HTR-8/SVneo (cell line): Measurements from ENCODE around the gene DDX56.
"Not testable (repeated sequence)": the region's sequence is repeated elsewhere in the genome, so short reads cannot be mapped to it uniquely, and the experiment has no call there.

Source experiments
- DNase-seq: peaks from one replicate; pipeline ENCODE4 v3.0.0; 2011; ENCODE audit warnings: low spot score, mixed read lengths; ENCODE audit not compliant: insufficient read length
- FAIRE-seq: peaks from 2 replicates; lab custom pipeline; 2011; peaks lifted over from hg19 to GRCh38; lab: Jason Lieb, UNC

The DDX56 gene

DNA sequence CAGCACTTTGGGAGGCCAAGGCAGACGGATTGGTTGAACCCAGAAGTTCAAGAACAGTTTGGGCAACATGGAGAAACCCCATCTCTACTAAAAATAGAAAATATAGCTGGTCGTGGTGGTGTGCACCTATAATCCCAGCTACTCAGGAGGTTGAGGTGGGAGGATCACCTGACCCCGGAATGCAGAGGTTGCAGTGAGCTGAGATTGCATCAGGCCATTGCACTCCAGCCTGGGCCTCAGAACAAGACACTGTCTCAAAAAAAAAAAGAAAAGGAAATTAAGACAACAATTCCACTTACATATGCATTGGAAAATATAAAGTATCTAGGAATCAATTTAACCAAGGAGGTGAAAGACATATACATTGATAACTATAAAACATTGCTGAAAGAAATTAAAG is 25.5 kb upstream of the DDX56 start:
- no peak for DNase-seq
- no peak for FAIRE-seq

DNA sequence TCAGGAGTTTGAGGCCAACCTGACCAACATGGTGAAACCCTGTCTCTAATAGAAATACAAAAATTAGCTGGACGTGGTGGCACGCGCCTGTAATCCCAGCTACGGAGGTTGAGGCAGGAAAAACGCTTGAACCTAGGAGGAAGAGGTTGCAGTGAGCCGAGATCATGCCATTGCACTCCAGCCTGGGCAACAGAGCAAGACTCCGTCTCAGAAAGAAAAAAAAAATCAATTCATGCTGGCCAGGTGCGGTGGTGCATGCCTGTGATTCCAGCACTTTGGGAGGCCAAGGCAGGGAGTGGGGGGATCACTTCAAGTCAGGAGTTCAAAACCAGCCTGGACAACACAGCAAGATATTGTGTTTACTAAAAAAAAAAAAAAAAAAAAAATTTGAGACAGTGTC is 23.5 kb upstream of the DDX56 start:
- not testable (repeated sequence) for DNase-seq, FAIRE-seq

DNA sequence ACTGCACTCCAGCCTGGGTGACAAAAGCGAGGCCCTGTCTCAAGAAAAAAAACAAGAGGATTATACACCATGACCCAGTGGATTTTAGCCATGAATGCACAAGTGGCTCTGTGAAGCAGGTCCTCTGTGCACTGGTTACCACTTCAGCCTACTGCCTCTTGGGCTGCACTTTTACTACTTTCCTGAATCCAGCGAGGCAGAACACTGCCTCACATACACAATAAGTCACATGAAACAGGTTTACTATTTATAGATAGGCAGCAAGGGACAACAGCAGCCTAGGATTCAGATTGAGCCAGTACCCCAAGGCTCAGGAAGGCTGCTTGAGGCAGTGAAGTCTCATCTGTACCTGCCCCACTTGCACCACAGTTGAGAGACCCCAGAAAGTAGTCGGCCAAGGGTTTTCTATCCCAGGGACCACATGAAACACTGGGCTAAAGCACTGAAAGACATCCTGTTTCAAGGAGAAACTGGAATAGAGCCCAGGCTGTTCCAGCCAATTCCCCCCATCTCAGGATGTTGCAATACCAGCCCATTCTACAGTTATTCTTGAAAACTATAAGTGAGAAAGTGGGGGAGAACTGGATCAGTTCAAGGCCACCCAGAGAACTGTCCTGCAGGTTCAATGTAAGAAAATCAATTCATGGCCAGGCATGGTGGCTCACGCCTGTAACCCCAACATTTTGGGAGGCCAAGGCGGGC is 22.4 kb upstream of the DDX56 start:
- no peak for DNase-seq
- no peak for FAIRE-seq

DNA sequence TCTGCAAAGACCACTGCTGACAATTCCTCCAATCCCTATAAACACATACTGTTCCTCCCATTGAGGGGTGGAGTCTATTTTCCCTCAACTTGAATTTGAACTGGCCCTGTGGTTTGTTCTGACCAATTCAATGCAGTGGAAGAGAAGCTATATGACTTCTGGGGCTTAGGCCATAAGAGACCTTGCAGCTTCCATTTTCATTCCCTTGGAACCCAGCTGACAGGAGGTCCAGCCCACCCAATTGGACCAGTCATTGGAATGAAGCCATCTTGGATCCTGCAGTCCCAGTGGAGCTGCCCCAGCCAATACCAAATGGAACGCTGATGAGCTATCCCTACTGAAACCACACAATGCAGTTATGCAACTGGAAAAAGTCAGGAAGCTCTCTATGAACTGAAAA is 17.2 kb upstream of the DDX56 start:
- DNase-seq = no peak
- no peak for FAIRE-seq

DNA sequence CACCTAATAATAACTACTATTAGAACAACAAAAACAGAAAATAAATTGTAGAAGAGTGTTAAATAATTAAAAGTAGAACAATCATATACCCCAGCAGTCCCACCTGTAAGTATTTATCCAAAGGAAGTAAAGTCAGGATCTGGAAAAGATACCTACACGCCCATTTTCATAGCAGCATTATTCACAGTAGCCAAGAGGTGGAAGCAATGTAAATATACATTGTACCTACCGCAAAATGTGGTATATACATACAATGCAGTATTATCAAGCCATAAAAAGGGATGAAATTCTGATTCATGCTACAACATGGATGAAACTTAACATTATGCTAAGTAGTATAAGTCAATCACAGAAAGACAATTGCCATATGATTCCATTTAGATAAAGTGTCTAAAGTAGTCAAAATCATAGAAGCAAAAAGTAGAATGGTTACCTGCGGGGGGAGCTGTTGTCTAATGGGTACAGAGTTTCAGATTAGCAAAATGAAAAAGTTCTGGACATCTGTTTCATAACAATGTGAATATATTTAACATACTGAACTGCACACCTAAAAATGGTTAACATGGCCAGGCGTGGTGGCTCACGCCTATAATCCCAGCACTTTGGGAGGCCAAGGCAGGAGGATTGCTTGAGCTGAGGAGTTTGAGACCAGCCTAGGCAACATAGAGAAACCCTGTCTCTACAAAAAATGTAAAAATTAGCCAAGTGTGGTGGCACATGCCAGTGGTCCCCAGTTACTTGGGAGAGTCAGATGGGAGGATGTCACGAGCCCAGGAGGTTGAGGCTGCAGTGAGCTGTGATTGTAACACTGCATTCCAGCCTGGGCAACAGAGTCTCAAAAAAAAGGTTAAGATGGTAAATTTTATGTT is 14.4 kb upstream of the DDX56 start:
- no peak for FAIRE-seq
- no peak for DNase-seq

DNA sequence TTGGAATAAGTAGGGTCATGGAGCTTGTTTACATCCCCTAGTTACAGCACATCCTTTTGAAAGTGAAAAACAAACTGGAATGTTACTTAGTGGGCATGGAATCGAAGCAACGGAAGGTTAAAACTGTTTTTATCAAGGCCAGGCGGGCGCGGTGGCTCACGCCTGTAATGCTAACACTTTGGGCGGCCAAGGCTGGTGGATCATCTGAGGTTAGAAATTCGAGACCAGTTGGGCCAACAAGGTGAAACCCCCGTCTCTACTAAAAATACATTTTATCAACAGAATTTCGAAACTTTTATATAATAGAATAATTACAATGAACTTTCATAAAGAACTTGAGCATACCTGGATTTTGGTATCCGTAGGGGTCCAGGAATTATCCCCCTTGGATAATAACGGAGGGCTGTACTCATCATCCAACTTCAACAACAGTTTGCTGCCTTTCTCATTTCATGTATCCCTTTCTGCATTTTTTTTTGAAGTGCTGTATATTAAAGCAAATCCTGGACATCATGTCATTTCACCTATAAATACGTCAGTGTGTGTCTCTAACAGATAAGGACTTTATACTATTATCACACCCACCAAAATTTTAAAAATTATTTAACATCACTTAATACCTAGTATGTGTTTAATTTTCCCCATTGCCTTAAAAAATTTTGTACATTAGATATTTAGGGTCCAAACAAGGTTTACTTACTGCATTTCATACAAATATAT is 9.6 kb upstream of the DDX56 start:
- FAIRE-seq (no peak), DNase-seq (no peak)

DNA sequence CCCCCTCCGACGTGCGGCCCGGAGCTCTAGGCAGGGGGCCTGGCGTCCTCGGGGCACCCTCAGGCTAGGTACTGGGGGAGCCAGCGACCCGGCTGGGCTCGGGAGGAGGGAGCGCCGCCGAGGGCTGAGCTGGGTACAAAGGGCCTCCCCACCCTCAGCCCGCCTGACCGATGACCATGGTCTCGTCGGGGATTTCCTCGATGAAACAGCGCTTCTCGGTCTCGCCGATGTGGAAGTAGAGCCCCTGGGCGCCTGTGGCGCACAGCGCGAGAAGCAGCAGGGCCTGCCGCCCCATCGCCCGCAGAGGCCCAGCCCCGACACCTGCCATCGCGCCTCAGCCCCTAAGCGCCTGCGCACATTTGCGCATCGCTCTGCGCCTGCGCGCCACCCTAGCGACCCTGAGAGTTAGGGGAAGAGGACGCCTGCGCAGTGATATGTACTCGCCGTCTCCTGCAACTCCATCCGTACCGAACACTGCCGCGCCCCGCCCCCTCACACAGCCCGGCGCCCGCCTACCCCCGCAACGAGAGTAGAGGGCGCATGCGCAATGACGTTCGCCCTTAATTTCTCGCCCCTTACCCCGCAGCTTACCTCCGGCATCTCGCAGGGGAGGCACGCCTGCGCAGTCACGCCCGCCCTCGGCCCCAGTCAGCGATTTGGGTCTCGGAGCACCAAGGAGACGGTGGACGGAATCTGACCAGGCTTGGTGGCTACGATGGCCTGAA is 8.3 kb upstream of the DDX56 start, which contains the start of gene TMED4:
Gene TMED4, minus strand, starts transcription at position 353 of the 725 bp plus-strand sequence. Its CDS starts 25 bp downstream, at position 328.
- FAIRE-seq = peak; percentile 99
- DNase-seq = peak; percentile 99

DNA sequence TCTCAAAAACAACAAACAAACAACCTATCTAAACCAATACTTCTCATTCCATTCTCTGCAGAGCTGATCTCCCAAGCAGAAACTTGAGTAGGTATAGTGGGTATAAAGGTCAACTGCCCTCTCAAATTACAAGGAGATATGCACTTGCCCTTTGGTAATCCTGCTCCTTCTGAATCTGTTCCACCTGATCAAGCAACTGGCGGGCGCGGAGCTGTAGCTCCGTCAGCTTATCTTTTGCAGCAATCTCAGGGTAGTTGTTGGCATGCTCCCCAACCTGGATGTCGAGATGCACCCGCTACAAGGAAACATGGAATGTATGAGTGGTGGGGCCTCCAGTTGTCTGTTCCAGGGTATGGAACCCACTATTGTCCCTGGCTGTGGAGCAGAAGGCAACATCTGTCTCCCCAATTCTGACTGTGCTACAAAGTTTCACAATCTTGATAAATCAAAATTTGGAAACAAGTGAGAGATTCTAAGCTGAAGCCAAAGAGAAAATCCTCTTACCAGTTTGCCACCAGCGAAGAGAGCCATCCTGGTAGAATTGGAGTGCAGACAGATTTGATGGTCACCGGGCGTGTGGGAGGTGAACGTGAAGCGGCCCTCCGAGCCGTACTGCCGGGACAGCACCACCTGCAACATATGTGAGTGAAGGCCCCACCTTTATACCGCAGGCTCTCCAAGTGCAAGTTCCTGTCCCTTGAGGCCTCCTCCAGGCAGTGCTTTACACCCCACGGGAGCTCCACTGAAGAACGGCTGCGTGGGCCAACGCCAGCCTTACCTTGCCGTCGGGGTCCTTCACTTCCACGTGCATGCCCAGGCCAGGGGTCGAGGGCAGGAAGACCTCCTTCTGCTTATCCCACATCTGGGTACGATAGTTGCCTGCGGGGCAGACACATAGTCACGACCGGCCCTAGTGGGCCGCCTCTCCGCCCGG is 7.5 kb upstream of the DDX56 start:
- FAIRE-seq (no peak), DNase-seq (no peak)

DNA sequence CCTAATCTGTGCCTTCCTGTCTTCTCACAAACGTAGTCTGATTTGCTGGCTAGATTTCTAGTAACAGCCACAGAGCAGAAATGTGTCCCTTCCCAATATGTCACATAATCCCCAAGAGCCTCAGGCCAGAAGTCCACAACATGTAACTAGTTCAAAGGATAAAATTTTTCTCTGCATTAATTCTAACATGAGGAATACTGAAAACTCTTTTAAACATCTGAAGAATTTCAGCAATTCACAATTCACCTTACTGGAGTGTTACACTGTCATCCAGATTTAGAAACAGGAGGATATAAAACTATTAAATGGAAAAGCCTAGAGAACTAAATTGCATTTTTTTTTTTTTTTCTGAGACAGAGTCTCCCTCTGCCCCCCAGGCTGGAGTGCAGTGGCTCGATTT is 2.5 kb upstream of the DDX56 start:
- FAIRE-seq (no peak), DNase-seq (no peak)

DNA sequence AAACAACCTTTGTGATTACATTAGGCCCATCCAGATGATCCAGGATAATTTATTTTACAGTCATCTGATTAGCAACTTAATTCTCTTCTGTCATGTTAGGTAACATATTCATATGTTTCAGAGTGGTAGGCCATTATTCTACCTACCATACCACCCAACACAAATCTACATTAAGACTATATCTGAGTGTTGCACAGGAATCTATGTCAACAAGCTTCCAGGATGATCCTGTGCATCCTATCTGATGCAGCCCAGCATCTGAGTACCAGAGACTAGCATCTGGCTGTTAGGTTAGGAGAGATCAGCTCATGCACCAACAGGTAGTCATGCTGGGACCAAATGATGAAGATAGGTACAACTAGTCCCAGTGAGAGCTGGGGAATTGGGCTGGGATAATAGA is 1.3 kb upstream of the DDX56 start:
- FAIRE-seq (no peak), DNase-seq (no peak)

DNA sequence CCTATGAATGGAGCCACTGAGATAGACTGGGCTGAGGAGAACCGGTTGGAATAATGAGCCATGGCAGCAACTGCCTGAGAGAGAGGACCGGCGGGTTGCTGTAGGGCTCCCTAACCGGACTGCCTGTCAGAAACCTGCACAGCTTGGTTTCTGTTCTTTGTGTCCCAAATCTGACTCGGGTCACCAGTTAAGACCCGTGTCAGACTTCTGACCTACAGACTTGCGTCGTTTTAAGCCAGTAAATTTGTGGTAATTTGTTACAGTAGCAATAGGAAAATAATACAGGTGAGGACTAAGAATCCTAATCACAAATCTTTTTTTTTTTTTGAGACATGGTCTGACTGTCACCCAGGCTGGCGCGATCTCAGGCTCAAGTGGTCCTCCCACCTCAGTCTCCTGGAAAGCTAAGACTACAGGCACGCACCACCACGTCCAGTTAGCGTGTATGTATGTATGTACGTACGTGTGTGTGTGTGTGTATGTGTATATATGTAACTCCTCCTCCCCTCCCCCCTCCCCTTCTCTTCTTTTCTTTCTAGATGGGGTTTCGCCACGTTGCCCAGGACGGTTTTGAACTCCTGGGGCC is 672 bp upstream of the DDX56 start:
- FAIRE-seq = no peak
- no peak for DNase-seq

DNA sequence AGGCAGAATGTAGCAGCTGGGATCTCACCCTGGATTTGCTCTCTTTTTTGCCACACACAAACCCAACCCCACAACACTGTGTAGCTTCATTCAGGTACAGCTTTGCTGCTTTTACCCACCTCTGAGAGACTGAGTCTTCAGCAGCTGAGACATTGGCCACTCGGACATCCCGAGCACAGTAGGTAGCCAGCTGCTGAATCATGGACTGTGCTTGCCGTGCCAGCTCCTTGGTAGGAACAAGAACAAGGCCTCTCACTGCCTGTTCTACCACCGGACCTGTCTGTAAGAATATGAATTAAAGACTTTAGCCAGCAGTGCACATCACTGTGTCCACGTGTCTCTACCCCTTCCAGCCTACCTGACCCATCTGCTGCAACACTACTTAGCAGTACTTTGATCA is 937 bp downstream of the DDX56 start:
- FAIRE-seq (no peak), DNase-seq (no peak)

DNA sequence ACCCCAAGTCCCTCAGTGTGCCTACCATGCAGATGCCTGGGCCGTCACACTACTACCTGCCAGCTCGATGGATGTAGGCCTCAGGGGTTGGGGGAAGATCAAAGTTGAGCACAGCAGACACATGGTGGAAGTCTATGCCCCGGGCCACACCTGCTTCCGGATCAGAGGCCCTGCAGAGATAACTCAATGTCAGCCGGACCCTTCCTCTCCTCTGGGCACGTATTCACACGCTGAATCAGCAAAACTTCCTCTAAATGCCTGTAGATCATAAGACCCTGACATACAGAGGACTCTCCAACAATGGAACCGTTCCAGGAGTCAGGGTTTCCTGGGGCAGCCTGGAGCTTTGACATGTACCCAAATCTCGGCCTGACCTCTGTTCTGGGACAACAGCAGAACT is 3.7 kb downstream of the DDX56 start:
- FAIRE-seq = no peak
- DNase-seq = no peak

DNA sequence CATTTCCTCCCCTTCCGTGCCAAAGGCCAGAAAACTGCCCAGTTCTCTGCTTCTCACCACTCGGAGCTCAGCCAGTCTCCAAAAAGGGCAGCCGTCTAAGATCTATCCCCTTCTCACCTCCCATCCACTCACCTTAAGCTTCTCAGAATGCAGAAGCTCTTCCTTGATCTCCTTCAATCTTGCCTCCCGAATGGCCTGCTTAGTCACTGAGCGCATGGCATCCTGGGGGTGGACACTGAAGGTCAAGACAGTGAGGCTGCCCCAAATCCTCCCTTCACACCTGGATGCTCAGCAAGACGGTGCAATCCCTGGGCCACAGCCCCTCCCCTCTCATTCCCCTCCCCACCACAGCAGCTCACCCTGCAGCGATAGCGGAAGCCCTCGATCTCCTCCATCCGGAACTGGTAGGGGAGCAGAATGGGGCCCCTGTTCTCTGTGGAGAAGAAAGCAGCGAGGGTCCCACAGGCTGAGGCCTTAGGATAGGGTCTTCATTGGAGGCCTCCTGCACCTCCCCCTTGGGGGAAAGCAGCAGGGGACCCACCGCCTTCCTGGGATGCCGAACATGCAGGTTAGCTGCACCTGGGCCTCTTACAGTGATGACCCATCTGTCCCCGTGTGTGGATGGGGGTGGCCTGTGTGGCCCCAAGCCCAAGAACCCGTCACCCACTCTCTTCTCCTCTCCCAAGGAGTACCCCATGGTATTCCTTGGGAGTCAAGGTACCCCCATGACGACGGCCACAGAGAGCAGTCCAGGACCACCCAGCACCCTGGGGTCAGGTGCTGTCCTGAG is 4.7 kb downstream of the DDX56 start:
- DNase-seq (no peak), FAIRE-seq (no peak)

DNA sequence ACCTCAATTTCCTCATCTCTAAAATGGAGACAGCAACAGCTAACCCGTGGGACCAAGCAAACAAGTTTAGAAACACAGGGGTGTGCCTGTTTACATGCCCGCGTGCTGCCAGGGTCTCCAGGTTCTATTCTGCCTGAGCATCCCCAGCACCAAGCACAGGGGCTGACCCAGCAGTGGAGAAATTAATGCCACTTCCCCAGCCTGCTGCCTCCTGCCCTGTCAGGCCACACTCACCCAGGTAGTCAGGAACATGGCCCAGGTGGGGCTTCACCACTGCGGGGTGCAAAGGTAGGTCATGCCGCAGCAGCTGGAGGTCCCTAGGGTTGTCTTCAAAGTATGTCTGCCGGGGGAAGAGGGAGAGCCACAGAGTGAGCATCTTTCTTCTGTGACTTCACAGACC is 5.8 kb downstream of the DDX56 start:
- DNase-seq = no peak
- FAIRE-seq = no peak

DNA sequence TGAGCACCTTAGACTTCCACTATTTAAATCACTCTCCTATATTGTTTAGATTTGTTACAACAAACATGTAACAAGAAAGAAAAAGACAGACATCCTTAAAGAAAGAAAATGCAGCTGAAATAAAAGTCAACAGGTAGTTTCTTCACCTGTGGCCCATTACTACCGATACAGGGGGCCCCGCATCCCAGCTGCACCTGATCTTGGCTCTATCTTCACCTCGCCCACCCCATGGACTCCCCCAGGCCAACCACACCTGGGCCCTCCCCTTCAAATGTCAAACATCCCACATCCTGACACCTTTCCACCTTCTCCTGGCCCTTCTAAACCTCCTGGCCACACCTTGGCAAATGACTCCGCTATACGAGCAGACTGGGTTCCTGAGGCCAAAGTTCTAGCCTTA is 7.0 kb downstream of the DDX56 start:
- FAIRE-seq (no peak), DNase-seq (no peak)

DNA sequence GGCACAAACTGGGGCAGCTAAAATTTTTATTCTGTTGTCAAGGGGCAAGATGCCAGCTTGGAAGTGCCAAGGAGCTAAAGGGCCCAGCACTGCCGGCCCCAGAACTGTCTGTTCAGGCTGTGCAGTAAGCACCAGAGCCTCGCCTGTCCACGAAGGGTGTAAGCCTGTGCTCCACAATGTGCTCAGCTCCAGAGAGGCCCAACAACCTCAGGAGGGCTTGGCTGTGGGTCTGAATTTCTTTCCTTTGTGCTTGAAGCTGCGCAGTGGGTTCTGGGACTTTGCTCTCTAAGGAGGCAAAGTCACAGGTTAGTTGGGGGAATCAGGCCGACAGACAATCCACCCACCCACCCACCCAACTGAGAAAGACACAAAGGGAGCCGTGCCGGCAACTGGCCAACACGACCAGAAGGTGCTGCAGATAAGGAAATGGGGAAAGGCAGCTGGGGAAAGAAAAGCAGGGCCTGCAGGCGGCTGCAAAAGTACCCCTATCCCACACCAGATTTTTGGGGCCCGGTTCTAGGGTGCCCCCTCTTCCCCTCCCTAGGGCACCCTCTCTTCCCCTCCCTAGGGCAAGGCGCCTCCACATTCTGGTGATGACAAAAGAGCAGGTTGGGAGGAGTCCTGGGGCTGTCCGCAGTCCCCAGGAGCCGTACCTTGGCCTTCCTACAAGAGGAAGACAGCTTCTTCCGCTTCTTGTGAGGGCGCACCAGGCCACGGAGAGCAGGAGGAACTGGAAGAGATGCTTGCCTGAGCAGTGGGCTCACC is 7.7 kb downstream of the DDX56 start:
- FAIRE-seq = no peak
- DNase-seq = no peak
